ENCODE results near the gene ZNF75A.
A peak's percentile ranks its signal among the peaks of the same experiment; 100 is the strongest.

Gene ZNF75A

GRCh38 chr16:3362931-3363330, 57.6 kb downstream of the ZNF75A start:
- Histone ChIP-seq H3K4me1 (ENCODE audit: control insufficient read depth, insufficient read depth, low read length) (no peaks in the 10 kb centered on the region), H3K4me3 (ENCODE audit: low read depth, low read length) (no peak overlapping the region), H3K9me3 (ENCODE audit: control insufficient read depth, insufficient read depth, low read depth, low read length) (no peaks in the 10 kb centered on the region), H3K27ac (ENCODE audit: extremely low read depth, low read depth, low read length) (no peak overlapping the region), H3K36me3 (ENCODE audit: control insufficient read depth in 2 of 2, insufficient read depth in 1 of 2, low read length in 2 of 2) (no peaks in the 10 kb centered on the region)
- POLR2A ChIA-PET: no interaction called here
- TF ChIP-seq ZNF341 (tag by site-specific recombination; IDR thresholded peaks at IDR 0.05; ENCODE audit: low read depth) (no peak), CTCF (tag by site-specific recombination; IDR thresholded peaks at IDR 0.05) (no peak), ZNF510 (tag by site-specific recombination; IDR thresholded peaks at IDR 0.05; ENCODE audit: insufficient replicate concordance) (no peak), ZNF221 (tag by site-specific recombination; IDR thresholded peaks at IDR 0.05; ENCODE audit: borderline replicate concordance) (no peak), ZSCAN5A (tag by site-specific recombination; IDR thresholded peaks at IDR 0.05) (no peak), ZFP41 (tag by site-specific recombination; IDR thresholded peaks at IDR 0.05; ENCODE audit: borderline replicate concordance) (no peak), OSR2 (tag by site-specific recombination; IDR thresholded peaks at IDR 0.05) (no peak), ZNF768 (tag by site-specific recombination; IDR thresholded peaks at IDR 0.05) (no peak), ZNF791 (tag by site-specific recombination; IDR thresholded peaks at IDR 0.05) (no peak), ZNF48 (tag by site-specific recombination; IDR thresholded peaks at IDR 0.05) (no peak), ZNF292 (tag by site-specific recombination; IDR thresholded peaks at IDR 0.05; ENCODE audit: borderline replicate concordance, low read depth) (no peak), ZNF658 (tag by site-specific recombination; IDR thresholded peaks at IDR 0.05) (no peak), GFI1B (tag by site-specific recombination; IDR thresholded peaks at IDR 0.05) (no peak), ZNF560 (tag by site-specific recombination; IDR thresholded peaks at IDR 0.05; ENCODE audit: borderline replicate concordance) (no peak), ZNF776 (tag by site-specific recombination; IDR thresholded peaks at IDR 0.05; ENCODE audit: borderline replicate concordance) (no peak), ZNF670 (tag by site-specific recombination; IDR thresholded peaks at IDR 0.05; ENCODE audit: low read depth) (no peak), ZXDB (tag by site-specific recombination; IDR thresholded peaks at IDR 0.05) (no peak)
- CTCF ChIA-PET: interaction anchor here (1.0 kb wide), 1 partner anchor 16 kb away, joined by 3 read pairs; no protein-coding TSS in a partner anchor

- no peaks in the 10 kb centered on the region for H3K36me3 ChIP-seq (ENCODE audit: control insufficient read depth in 2 of 2, insufficient read depth in 1 of 2, low read length in 2 of 2)
- CTCF ChIA-PET: interaction anchor here (1.0 kb wide), 1 partner anchor 15 kb away, joined by 3 read pairs; no protein-coding TSS in a partner anchor
- H3K27ac ChIP-seq (ENCODE audit: extremely low read depth, low read depth, low read length): no peak overlapping the region
- H3K9me3 ChIP-seq (ENCODE audit: control insufficient read depth, insufficient read depth, low read depth, low read length): no peaks in the 10 kb centered on the region
- H3K4me1 ChIP-seq (ENCODE audit: control insufficient read depth, insufficient read depth, low read length): no peaks in the 10 kb centered on the region
- no peak overlapping the region for H3K4me3 ChIP-seq (ENCODE audit: low read depth, low read length)
- POLR2A ChIA-PET: no interaction called here
- no peak for TF ChIP-seq ZSCAN30 (tag by site-specific recombination; IDR thresholded peaks at IDR 0.05)
- no peak for TF ChIP-seq ZNF580 (tag by site-specific recombination; IDR thresholded peaks at IDR 0.05)
- no peak for TF ChIP-seq PRDM1 (tag by site-specific recombination; IDR thresholded peaks at IDR 0.05)
- peak; percentile 76 for TF ChIP-seq SCRT2 (tag by site-specific recombination; IDR thresholded peaks at IDR 0.05)
Observed at GRCh38 chr16:3363793-3364192, 58.5 kb downstream of the ZNF75A start.

All from HEK293 (cell line).